GM12878 (cell line): Measurements from ENCODE around the gene CYS1. TPM values are rescaled to one million over a fixed set of nuclear protein-coding genes. Genes with fewer than 3 reads are reported as not detected.

Experiments used
- ATF7 ChIP-seq: fragments of 450-650 bp; IDR thresholded peaks from 2 replicates; pipeline ENCODE4 v1.6.1; 2016; ENCODE audit warnings: low read depth, mild to moderate bottlenecking
- BACH1 ChIP-seq: fragments of 450-650 bp; IDR thresholded peaks from 2 replicates; pipeline ENCODE4 v1.6.1; 2017; ENCODE audit warnings: mild to moderate bottlenecking, borderline replicate concordance
- CBX3 ChIP-seq: fragments of 200-600 bp; sonication (generic); IDR thresholded peaks from 2 replicates; pipeline ENCODE4 v1.6.1; 2016; ENCODE audit warnings: low read depth, borderline replicate concordance
- CEBPB ChIP-seq, 2 experiments: fragments of 150-350 bp in 1 of 2; IDR thresholded peaks; 2 replicates each; pipeline ENCODE4 v1.6.1; 2012 to 2014; ENCODE audit warnings: low read depth in 2 of 2, low read length in 2 of 2, borderline replicate concordance in 1 of 2, inconsistent platforms in 1 of 2
- DPF2 ChIP-seq: fragments of 450-650 bp; IDR thresholded peaks from 2 replicates; pipeline ENCODE4 v1.6.1; 2017; ENCODE audit warnings: mild to moderate bottlenecking
- EP300 ChIP-seq, 2 experiments: fragments of 150-350 bp in 1 of 2; IDR thresholded peaks; 2 replicates each; pipeline ENCODE4 v1.6.1; 2011 to 2012; ENCODE audit warnings: low read depth in 2 of 2, low read length in 2 of 2, borderline replicate concordance in 1 of 2, improper control_type of control experiment in 1 of 2, inconsistent platforms in 1 of 2; ENCODE audit not compliant: control insufficient read depth in 1 of 2
- EZH2 ChIP-seq: IDR thresholded peaks from 2 replicates; pipeline ENCODE4 v1.6.1; 2012; ENCODE audit warnings: low read depth, mild to moderate bottlenecking, control low read depth, inconsistent platforms, low read length, borderline replicate concordance; ENCODE audit not compliant: control insufficient read depth
- FOXM1 ChIP-seq: IDR thresholded peaks from 2 replicates; pipeline ENCODE4 v1.6.1; 2012; ENCODE audit warnings: low read depth, mild to moderate bottlenecking, inconsistent platforms, low read length, moderate library complexity
- IKZF1 ChIP-seq: fragments of 450-650 bp; conservative IDR thresholded peaks from 2 replicates; pipeline ENCODE4 v1.6.1; 2017; ENCODE audit warnings: antibody characterized with exemption, mild to moderate bottlenecking
- JUND ChIP-seq: IDR thresholded peaks from 2 replicates; pipeline ENCODE4 v1.6.1; 2012; ENCODE audit warnings: low read depth, mild to moderate bottlenecking, low read length, improper control_type of control experiment, moderate library complexity
- KAT2A ChIP-seq: conservative IDR thresholded peaks from 2 replicates; pipeline ENCODE4 v1.6.1; 2011; ENCODE audit warnings: low read depth, low read length; ENCODE audit not compliant: control insufficient read depth
- MEF2B ChIP-seq: fragments of 450-650 bp; IDR thresholded peaks from 2 replicates; pipeline ENCODE4 v1.6.1; 2018; ENCODE audit warnings: mild to moderate bottlenecking, moderate library complexity; ENCODE audit not compliant: partially characterized antibody, poor library complexity, severe bottlenecking
- NFYB ChIP-seq: IDR thresholded peaks from 2 replicates; pipeline ENCODE4 v1.6.1; 2011; ENCODE audit warnings: low read depth, mild to moderate bottlenecking, low read length, improper control_type of control experiment, moderate library complexity; ENCODE audit not compliant: insufficient read depth
- NR2C2 ChIP-seq: IDR thresholded peaks from 2 replicates; pipeline ENCODE4 v1.6.1; 2011; ENCODE audit warnings: borderline replicate concordance, low read depth; ENCODE audit not compliant: control insufficient read depth, insufficient read length
- NR2F1 ChIP-seq: fragments of 450-650 bp; conservative IDR thresholded peaks from 2 replicates; pipeline ENCODE4 v1.6.1; 2017; ENCODE audit warnings: mild to moderate bottlenecking
- POU2F2 ChIP-seq: IDR thresholded peaks from 3 replicates; pipeline ENCODE4 v1.6.1; 2011; ENCODE audit warnings: low read depth, mild to moderate bottlenecking, low read length, borderline replicate concordance
- REST ChIP-seq: IDR thresholded peaks from 2 replicates; pipeline ENCODE4 v1.6.1; 2012; ENCODE audit warnings: mild to moderate bottlenecking, low read depth, low read length
- SMAD1 ChIP-seq: fragments of 450-650 bp; IDR thresholded peaks from 2 replicates; pipeline ENCODE4 v1.6.1; 2018; ENCODE audit warnings: mild to moderate bottlenecking, low read depth; ENCODE audit not compliant: partially characterized antibody
- SMARCA5 ChIP-seq: fragments of 450-650 bp; IDR thresholded peaks from 2 replicates; pipeline ENCODE4 v1.6.1; 2017; ENCODE audit warnings: mild to moderate bottlenecking
- SMC3 ChIP-seq: IDR thresholded peaks from 2 replicates; pipeline ENCODE4 v1.6.1; 2011; ENCODE audit warnings: low read length, improper control_type of control experiment, borderline replicate concordance
- SREBF1 ChIP-seq: IDR thresholded peaks from 2 replicates; pipeline ENCODE4 v1.6.1; 2012; ENCODE audit warnings: mild to moderate bottlenecking, low read length
- ZBED1 ChIP-seq: IDR thresholded peaks from 2 replicates; pipeline ENCODE4 v1.6.1; 2016; ENCODE audit warnings: borderline replicate concordance
- ZNF274 ChIP-seq: IDR thresholded peaks from one replicate; pipeline ENCODE4 v1.8.0; 2011; ENCODE audit not compliant: insufficient read length, insufficient read depth
- ZNF622 ChIP-seq: fragments of 450-650 bp; IDR thresholded peaks from 2 replicates; pipeline ENCODE4 v1.6.1; 2017; ENCODE audit warnings: mild to moderate bottlenecking, inconsistent platforms
- polyA plus RNA-seq, 11 experiments: library from polyadenylated mRNA; depleted of rRNA in 4 of 11; unstranded in 6 of 11; stranded (reverse) in 5 of 11; fragments of >200 nt; fragmentation: Nextera tagmentation in 4 of 11; fragmentation: Illumina TruSeq in 1 of 11; extraction: Ambion mirVana in 4 of 11; extraction: Trizol in 1 of 11; gene quantifications; 1 replicate in 1 of 11; 2 replicates in 10 of 11; pipeline versions ENCODE4 v1.2.1 to v1.2.3, GENCODE V29; 2011 to 2016; ENCODE audit warnings: inconsistent platforms in 2 of 11, missing spikeins in 2 of 11, low read depth in 1 of 11
- total RNA-seq, 4 experiments: library from RNA; depleted of rRNA in 3 of 4; stranded (reverse); fragments of >200 nt in 3 of 4; fragmentation: Illumina TruSeq in 1 of 4; extraction: Trizol in 1 of 4; gene quantifications; 2 replicates each; pipeline versions ENCODE4 v1.2.1 to v1.2.3, GENCODE V29; 2013 to 2021
- TF ChIP-seq, protein P1 (sequence below): fragments of 450-650 bp; IDR thresholded peaks from 2 replicates; pipeline ENCODE4 v1.6.1; 2017; ENCODE audit warnings: mild to moderate bottlenecking, low read depth, inconsistent platforms; ENCODE audit not compliant: poor library complexity, severe bottlenecking
- TF ChIP-seq, protein P2 (sequence below): IDR thresholded peaks from 2 replicates; pipeline ENCODE4 v1.6.1; 2012; ENCODE audit warnings: low read depth, low read length, improper control_type of control experiment

CYS1 gene
- total and polyA plus RNA-seq, 10 of the 15 experiments (the other 5 are each of a cell fraction or from before 2014, with no cell fraction given): 0.35 to 6.4 (median 2.5) TPM

DNA sequence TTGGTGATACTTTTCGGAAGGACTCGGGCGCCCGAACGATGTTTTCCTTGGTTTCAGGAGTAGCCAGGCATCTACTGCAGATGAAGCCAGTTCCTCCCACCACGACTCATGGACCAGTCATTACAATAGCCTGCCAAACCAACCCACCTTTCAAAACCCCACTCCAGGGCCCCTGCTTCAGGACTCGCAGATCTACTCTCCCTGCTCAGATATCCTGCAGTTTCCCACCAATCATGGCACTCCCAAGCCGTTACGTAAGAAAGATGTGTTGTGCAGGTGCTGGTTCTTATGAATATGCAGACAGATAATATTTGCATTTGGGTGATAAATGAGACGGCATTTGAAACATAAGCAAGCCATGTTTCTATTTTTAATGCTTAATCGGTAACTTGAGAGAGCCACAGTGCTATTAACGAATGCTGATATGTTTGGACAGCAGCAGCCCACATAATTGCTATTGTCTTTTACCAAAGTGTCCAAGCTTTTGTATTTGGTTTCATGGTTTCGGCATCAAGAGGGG lies 3.5 kb upstream of the CYS1 start (continued):
- peak; percentile 74; the same call in 1 of the 2 replicates for TF ChIP-seq REST
- TF ChIP-seq BACH1: no peak
- no peak for TF ChIP-seq SMAD1
- no peak for TF ChIP-seq DPF2
- TF ChIP-seq, protein P1, sequence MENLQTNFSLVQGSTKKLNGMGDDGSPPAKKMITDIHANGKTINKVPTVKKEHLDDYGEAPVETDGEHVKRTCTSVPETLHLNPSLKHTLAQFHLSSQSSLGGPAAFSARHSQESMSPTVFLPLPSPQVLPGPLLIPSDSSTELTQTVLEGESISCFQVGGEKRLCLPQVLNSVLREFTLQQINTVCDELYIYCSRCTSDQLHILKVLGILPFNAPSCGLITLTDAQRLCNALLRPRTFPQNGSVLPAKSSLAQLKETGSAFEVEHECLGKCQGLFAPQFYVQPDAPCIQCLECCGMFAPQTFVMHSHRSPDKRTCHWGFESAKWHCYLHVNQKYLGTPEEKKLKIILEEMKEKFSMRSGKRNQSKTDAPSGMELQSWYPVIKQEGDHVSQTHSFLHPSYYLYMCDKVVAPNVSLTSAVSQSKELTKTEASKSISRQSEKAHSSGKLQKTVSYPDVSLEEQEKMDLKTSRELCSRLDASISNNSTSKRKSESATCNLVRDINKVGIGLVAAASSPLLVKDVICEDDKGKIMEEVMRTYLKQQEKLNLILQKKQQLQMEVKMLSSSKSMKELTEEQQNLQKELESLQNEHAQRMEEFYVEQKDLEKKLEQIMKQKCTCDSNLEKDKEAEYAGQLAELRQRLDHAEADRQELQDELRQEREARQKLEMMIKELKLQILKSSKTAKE: peak; percentile 57
- no peak for TF ChIP-seq SREBF1
- TF ChIP-seq NFYB: peak; percentile 68
- TF ChIP-seq ZNF274: no peak
- TF ChIP-seq ZNF622: no peak
- TF ChIP-seq, protein P2, sequence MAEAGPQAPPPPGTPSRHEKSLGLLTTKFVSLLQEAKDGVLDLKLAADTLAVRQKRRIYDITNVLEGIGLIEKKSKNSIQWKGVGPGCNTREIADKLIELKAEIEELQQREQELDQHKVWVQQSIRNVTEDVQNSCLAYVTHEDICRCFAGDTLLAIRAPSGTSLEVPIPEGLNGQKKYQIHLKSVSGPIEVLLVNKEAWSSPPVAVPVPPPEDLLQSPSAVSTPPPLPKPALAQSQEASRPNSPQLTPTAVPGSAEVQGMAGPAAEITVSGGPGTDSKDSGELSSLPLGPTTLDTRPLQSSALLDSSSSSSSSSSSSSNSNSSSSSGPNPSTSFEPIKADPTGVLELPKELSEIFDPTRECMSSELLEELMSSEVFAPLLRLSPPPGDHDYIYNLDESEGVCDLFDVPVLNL: no peak
- TF ChIP-seq NR2C2: no peak
- TF ChIP-seq FOXM1: no peak
- TF ChIP-seq CEBPB (IDR thresholded peaks at IDR 0.05; ENCODE audit: borderline replicate concordance in 1 of 2, low read depth in 2 of 2, low read length in 2 of 2): no peak
- TF ChIP-seq EZH2: no peak
- no peak for TF ChIP-seq JUND
- no peak for TF ChIP-seq CBX3
- peak; percentile 63 for TF ChIP-seq IKZF1
- peak; percentile 80 for TF ChIP-seq ATF7
- TF ChIP-seq SMC3: no peak
- no peak for TF ChIP-seq SMARCA5
- no peak for TF ChIP-seq NR2F1
- TF ChIP-seq EP300 (IDR thresholded peaks at IDR 0.05; ENCODE audit: borderline replicate concordance in 1 of 2, control insufficient read depth in 1 of 2, low read depth in 2 of 2, low read length in 2 of 2): peak; percentile 67 to 78; a peak in 2 of 4 replicates
- no peak for TF ChIP-seq ZBED1
- TF ChIP-seq MEF2B: peak; percentile 90
- peak; percentile 99 for TF ChIP-seq POU2F2
- TF ChIP-seq KAT2A: no peak
